Naive thymus-derived CD8-positive, alpha-beta T cell (primary cell): ENCODE measurements around the gene OGFOD2. TPM values are rescaled to one million over a fixed set of nuclear protein-coding genes. Genes with fewer than 3 reads are reported as not detected.

Source experiments
- ATAC-seq, 2 donors: fragments of 150-1000 bp; cut with Tn5 transposase in 1 of 2; sonication (Bioruptor Pico), chemical (Tn5 transposase) in 1 of 2; 1 replicate in 1 of 2; 2 replicates in 1 of 2; pipeline ENCODE4 v1.10.0; 2021; ENCODE audit warnings: mild to moderate bottlenecking in 2 of 2, moderate library complexity in 2 of 2
- POLR2A ChIA-PET: fragments of 350-600 bp; sonication (Branson Sonifier 250); formaldehyde crosslinking; loops from one replicate; lab custom pipeline; 2021; ENCODE audit warnings: antibody characterized with exemption; lab: Charles Lee
- DNase-seq, 10 donors: peaks; one replicate each; pipeline versions ENCODE4 v3.0.0 to v3.0.0-alpha.2; 2020 to 2022
- H3K27ac Mint-ChIP-seq, 10 donors: one replicate each; pipeline ENCODE4 v1.8.0; 2020 to 2022; ENCODE audit warnings: mild to moderate bottlenecking in 10 of 10, mixed read lengths in 10 of 10, moderate library complexity in 4 of 10, inconsistent platforms in 1 of 10
- H3K27me3 Mint-ChIP-seq, 5 donors: one replicate each; pipeline ENCODE4 v1.8.0; 2021 to 2022; ENCODE audit warnings: mixed read lengths in 5 of 5
- H3K36me3 Mint-ChIP-seq, 3 donors: one replicate each; pipeline ENCODE4 v1.8.0; 2020 to 2022; ENCODE audit warnings: mixed read lengths in 3 of 3, mild to moderate bottlenecking in 2 of 3, inconsistent platforms in 1 of 3
- H3K4me1 Mint-ChIP-seq, 4 donors: one replicate each; pipeline ENCODE4 v1.8.0; 2021 to 2022; ENCODE audit warnings: mixed read lengths in 4 of 4
- H3K4me3 Mint-ChIP-seq, 10 donors: one replicate each; pipeline ENCODE4 v1.8.0; 2020 to 2022; ENCODE audit warnings: mild to moderate bottlenecking in 10 of 10, mixed read lengths in 10 of 10, moderate library complexity in 6 of 10, inconsistent platforms in 1 of 10
- H3K9me3 Mint-ChIP-seq, 9 donors: one replicate each; pipeline ENCODE4 v1.8.0; 2020 to 2022; ENCODE audit warnings: mixed read lengths in 9 of 9, mild to moderate bottlenecking in 3 of 9, inconsistent platforms in 1 of 9, moderate library complexity in 1 of 9
- polyA plus RNA-seq, 3 donors: library from polyadenylated mRNA; unstranded; fragments of 300-500 nt; fragmentation: Illumina TruSeq; gene quantifications; one replicate each; pipeline ENCODE4 v1.2.3, GENCODE V29; 2021
- total RNA-seq, 8 experiments: library from RNA in 2 of 8; stranded (reverse) in 2 of 8; gene quantifications; one replicate each; pipeline ENCODE4 v1.2.3 and lab custom pipeline; 2021 to 2026

OGFOD2 gene
- total and polyA plus RNA-seq, 5 experiments from 2014 or later, result 7.7 to 35.1 (median 15.9) TPM

DNA sequence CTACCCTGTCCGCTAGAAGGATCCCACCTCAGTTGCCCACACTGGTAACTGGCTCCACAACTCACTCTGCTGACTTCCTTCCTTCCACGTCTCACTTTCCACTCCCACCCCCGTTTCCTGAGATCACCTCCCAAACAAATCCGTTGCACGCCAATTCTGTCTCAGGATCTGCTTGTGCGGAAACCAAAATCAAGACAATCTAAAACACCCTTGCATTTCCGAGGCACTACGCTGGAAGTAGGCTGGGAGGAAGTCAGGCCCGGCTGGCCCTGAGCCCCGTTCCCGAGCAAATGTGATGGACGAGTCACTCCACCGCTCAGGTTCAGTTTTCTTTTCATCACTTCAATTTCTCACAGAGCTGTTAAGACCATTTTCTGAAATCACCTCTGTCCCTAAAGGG lies 31.8 kb upstream of the OGFOD2 start:
- no peaks in the 10 kb centered on the region for H3K27me3 Mint-ChIP-seq
- no peak for ATAC-seq
- POLR2A ChIA-PET, result interaction anchor here (1.4 kb wide), 1 partner anchor 45 kb away, joined by 3 read pairs; no protein-coding TSS in a partner anchor
- peak overlapping the region in 1 of 10 donors; percentile 50 for H3K4me3 Mint-ChIP-seq
- peaks cover 0 to 8% (median under 1%) of the 10 kb centered on the region in 3 donors for H3K36me3 Mint-ChIP-seq
- no peak for DNase-seq
- H3K4me1 Mint-ChIP-seq, result peaks cover 1 to 39% (median 13%) of the 10 kb centered on the region in 4 donors
- peaks cover 0 to 2% (median 0%) of the 10 kb centered on the region in 9 donors for H3K9me3 Mint-ChIP-seq
- H3K27ac Mint-ChIP-seq, result peak overlapping the region in 3 of 10 donors; percentile 24 to 60 (median 48)

DNA sequence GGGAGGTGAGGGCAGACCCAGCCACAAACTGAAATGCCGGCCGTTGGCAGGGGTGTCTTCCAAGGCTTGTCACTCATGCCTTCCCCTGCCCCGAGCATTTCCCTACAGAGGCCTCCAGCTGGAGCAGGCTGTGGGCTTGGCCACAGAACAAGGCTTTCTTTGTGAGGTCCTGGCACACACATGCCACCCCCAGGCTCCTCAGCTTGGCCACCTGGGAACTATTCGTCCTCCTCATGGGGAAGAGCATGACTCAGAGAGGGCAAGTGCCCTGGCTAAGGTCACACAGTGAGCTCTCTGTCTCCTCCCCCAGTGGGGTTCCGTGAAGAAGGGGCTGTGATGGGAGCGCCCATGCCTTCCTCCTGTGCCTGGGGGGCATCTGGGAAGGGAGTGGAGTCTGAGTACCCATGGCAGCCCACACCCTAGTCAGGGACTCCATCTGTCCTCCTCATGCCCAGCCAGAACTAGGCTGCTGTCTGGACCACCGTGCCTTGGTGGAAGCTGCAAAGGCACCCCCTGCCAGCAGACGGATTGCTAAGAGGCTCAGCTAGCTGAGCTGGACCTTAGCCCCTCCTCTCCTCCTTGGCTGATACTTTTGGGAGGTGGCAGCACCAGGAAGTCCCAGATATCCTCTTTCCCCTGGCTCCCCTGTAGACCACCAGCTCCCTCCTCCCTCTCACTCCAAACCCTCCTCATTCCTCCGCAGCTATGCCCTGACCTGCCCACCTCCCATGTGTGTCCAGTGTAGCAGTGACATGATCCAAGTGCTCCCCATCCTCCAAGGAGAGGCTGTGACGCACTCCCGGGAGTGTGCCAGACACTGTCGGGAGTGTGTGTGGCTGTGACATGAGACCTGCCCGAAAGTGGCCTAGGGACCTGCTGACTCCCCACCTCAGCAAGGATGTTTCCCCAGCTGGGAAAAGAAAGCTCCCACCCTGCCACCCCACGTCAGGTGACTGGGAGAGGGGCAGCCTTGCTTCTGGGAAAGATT lies 30.1 kb upstream of the OGFOD2 start:
- ATAC-seq (no peak), DNase-seq (no peak)
- peaks cover 0 to 2% (median 0%) of the 10 kb centered on the region in 9 donors for H3K9me3 Mint-ChIP-seq
- H3K36me3 Mint-ChIP-seq, result peaks cover 0 to 8% (median 3%) of the 10 kb centered on the region in 3 donors
- H3K27ac Mint-ChIP-seq, result peak overlapping the region in 2 of 10 donors; percentile 76 to 81
- H3K4me3 Mint-ChIP-seq, result peak overlapping the region in 1 of 10 donors; percentile 24
- H3K4me1 Mint-ChIP-seq, result peaks cover 3 to 40% (median 13%) of the 10 kb centered on the region in 4 donors
- POLR2A ChIA-PET, result interaction anchor here (0.6 to 0.7 kb wide), 2 partner anchors 74 to 163 kb away, joined by 3 to 4 read pairs; no protein-coding TSS in a partner anchor
- H3K27me3 Mint-ChIP-seq, result no peaks in the 10 kb centered on the region

DNA sequence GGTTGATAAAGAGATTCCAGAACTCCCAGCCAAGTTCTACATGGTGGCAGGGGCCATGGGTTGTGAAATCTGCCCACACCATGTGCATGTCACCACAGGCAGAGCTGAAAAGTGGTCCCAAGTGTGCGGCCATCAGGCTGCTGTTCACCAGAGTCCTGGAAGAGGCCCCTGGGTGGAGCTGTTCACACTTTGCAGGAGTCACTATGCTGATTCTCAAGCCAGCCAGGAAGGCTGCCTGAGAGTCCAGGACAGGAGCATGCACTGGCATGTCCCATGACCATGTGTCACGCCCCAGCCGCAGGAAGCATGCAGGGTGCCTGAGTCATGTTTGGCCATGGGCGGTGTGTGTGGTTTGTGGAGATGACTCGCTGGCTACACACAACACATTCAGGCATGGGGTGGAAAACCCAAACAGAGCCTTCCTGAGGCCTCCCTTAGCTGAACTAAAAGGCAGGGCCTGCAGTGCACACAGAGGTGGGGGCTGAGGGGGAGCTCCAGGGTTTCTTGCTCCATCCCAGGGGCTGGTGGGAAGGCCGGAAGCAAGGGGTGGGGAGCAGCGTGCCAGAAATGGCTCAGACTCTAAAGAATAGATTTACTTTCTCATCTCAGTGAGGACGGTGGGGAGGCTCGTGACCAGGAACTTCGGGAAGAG lies 28.2 kb upstream of the OGFOD2 start:
- no peaks in the 10 kb centered on the region for H3K27me3 Mint-ChIP-seq
- H3K4me3 Mint-ChIP-seq, result peak overlapping the region in 1 of 10 donors; percentile 24
- peak overlapping the region in 4 of 10 donors; percentile 40 to 79 (median 55) for H3K27ac Mint-ChIP-seq
- H3K36me3 Mint-ChIP-seq, result peaks cover 0 to 6% (median 3%) of the 10 kb centered on the region in 3 donors
- peaks cover 0 to 2% (median 0%) of the 10 kb centered on the region in 9 donors for H3K9me3 Mint-ChIP-seq
- peak in 1 of 2 donors; percentile 54 for ATAC-seq
- POLR2A ChIA-PET, result interaction anchor here (0.7 kb wide), 1 partner anchor 75 kb away, joined by 3 read pairs; no protein-coding TSS in a partner anchor
- peak in 2 of 10 donors; percentile 21 to 66 for DNase-seq
- peaks cover 3 to 40% (median 13%) of the 10 kb centered on the region in 4 donors for H3K4me1 Mint-ChIP-seq

DNA sequence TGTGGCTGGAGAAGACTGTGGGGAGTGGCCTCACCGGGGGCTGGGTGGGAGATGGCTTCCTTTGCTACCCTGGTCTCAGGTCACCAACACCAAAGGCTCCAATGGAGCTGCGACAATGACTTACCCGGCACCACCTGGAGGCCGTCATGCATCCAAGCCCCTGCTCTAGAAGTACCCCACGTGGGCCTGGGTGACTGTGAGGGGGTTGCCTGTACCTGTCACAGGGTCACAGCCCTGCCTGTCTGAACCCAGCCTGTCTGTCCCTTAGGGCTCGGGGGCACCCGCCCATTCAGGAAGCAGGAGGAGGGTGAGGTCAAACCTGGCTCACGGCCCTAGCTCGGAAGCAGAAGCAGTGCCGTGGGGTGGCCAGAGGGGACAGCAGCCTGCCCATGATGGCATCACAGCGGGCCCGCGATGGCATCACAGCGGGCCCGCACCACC lies 27.7 kb upstream of the OGFOD2 start:
- H3K27ac Mint-ChIP-seq, result peak overlapping the region in 3 of 10 donors; percentile 48 to 79 (median 62)

DNA sequence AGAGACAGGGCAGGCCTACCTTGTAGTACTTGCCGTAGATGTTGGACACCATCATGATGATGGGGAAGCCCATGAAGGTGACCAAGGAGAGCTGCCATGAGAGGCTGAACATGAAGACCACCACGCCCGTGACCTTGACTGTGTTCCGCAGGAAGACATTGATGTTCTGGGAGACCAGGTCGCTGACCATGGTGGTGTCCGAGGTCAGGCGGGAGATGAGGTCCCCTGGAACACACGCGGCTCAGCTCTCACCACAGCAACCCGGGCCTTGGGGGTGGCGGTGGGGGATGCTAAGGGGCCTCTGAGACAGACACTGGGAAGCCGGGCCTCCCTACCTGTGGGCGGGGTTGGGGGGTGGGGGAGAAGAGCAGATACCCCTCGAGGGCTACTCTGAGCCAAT lies 26.4 kb upstream of the OGFOD2 start:
- POLR2A ChIA-PET, result interaction anchor here (1.9 kb wide), 1 partner anchor 51 kb away, joined by 5 read pairs; no protein-coding TSS in a partner anchor
- Mint-ChIP-seq H3K27me3 (no peaks in the 10 kb centered on the region), H3K4me1 (peaks cover 2 to 32% (median 8%) of the 10 kb centered on the region in 4 donors), H3K4me3 (no peak overlapping the region), H3K9me3 (no peaks in the 10 kb centered on the region), H3K36me3 (peaks cover 0 to 6% (median 3%) of the 10 kb centered on the region in 3 donors), H3K27ac (peak overlapping the region in 1 of 10 donors; percentile 66)
- no peak for ATAC-seq
- no peak for DNase-seq

More for the DNA sequence above, 27.7 kb upstream of the OGFOD2 start:
- ATAC-seq, result no peak
- POLR2A ChIA-PET, result no interaction called here
- no peak for DNase-seq
- H3K4me1 Mint-ChIP-seq, result peaks cover 6 to 41% (median 13%) of the 10 kb centered on the region in 4 donors
- peak overlapping the region in 1 of 10 donors; percentile 24 for H3K4me3 Mint-ChIP-seq
- H3K36me3 Mint-ChIP-seq, result peaks cover 0 to 6% (median 3%) of the 10 kb centered on the region in 3 donors
- H3K9me3 Mint-ChIP-seq, result peaks cover 0 to 2% (median 0%) of the 10 kb centered on the region in 9 donors
- no peaks in the 10 kb centered on the region for H3K27me3 Mint-ChIP-seq

DNA sequence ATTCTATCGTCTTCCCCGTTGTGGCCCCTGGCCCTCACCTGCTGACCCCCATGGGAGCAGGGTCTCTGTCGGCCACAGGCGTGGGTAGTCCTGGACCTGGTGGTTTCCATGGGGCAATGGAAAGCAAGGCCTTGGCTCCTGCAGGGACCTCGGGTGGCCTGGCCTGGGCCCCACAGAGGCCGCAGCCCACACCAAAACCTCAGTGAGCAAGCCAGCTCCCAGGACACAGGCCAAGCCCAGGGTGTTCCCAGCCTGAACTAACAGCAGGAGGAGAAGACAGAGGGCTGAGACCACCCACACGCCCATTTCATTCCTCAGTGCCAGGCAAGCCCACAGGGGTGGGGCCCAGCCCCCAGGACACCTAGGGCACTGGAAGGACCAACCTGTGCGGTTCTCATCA lies 25.6 kb upstream of the OGFOD2 start:
- ATAC-seq (no peak), DNase-seq (no peak)
- Mint-ChIP-seq H3K4me1 (peaks cover 0 to 27% (median 7%) of the 10 kb centered on the region in 4 donors), H3K27me3 (no peaks in the 10 kb centered on the region), H3K4me3 (no peak overlapping the region), H3K27ac (peak overlapping the region in 1 of 10 donors; percentile 76), H3K9me3 (no peaks in the 10 kb centered on the region), H3K36me3 (peaks cover 0 to 6% (median 3%) of the 10 kb centered on the region in 3 donors)
- POLR2A ChIA-PET, result interaction anchor here (1.6 to 1.9 kb wide), 2 partner anchors 52 to 78 kb away, joined by 5 to 7 read pairs; no protein-coding TSS in a partner anchor

DNA sequence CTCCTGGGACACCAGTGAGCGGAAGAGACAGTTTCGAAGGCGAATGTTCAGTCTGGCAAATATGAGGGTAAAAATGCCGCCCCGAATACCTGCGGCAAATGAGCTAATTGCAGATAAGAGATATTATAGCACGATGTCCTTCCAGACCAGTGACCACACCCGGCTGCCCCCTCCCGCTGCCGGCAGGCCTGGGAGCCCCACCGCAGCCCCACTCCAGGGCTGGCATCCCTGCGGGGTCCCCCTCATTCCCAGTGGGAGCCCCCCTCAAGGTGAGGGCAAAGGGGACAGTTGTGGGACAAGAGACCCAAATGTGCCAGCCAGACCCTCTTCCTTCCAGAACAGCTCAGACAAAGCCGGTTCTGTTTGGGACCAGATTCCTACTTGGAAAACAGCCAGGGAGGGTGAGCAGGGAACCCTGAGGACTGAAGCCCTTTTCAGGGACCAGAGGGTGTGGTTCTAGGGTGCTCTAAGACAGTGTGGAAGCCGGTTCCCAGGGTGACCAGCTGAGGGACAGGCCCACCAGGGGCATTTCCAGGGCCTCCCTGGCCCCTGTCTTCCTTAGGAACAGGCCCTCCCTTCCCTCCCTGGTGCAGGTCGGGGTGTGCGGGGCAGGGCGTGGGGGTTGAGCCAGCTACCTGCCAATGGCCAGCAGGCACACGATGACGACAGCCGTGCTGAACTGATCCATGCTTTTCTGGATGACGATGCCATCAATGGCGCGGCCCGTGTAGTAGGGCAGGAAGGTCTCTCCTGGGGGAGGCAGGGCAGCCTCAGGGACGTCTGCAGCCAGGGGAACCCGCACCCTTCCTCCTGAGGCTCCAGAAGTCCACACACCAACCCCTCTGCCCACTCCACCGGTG lies 25.0 kb upstream of the OGFOD2 start:
- Mint-ChIP-seq H3K4me3 (no peak overlapping the region), H3K27me3 (no peaks in the 10 kb centered on the region), H3K4me1 (peaks cover 0 to 27% (median 7%) of the 10 kb centered on the region in 4 donors), H3K9me3 (no peaks in the 10 kb centered on the region), H3K27ac (no peak overlapping the region), H3K36me3 (peaks cover 0 to 6% (median 3%) of the 10 kb centered on the region in 3 donors)
- ATAC-seq, result no peak
- POLR2A ChIA-PET, result interaction anchor here (1.1 to 1.9 kb wide), 3 partner anchors 53 to 78 kb away, joined by 5 to 10 read pairs (median 7); partner anchors contain the start of gene VPS37B
- no peak for DNase-seq

DNA sequence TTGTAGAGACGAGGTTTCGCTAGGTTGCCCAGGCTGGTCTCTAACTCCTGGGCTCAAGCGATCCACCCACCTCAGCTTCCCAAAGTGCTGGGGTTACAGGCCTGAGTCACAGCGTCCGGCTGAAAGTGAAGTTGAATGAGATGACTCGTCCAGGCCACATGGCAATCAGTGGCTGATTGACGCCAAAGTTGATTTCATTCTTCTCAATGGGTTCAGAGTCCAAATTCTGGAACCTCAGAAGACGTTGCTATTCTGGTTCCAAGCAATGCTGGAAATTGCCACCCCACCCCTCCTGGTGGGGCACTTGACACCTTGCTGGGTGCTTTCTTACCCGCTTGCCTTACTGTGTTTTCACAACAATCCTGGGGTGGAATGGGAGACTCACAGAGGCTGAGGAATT lies 23.6 kb upstream of the OGFOD2 start:
- DNase-seq (no peak), ATAC-seq (no peak)
- POLR2A ChIA-PET, result interaction anchor here (0.7 to 2.4 kb wide), 4 partner anchors 55 to 92 kb away, joined by 3 to 10 read pairs (median 5); partner anchors contain the start of gene VPS37B
- no peaks in the 10 kb centered on the region for H3K9me3 Mint-ChIP-seq
- H3K27me3 Mint-ChIP-seq, result no peaks in the 10 kb centered on the region
- peaks cover 0 to 22% (median 7%) of the 10 kb centered on the region in 4 donors for H3K4me1 Mint-ChIP-seq
- H3K27ac Mint-ChIP-seq, result no peak overlapping the region
- H3K36me3 Mint-ChIP-seq, result peaks cover 0 to 3% (median 3%) of the 10 kb centered on the region in 3 donors
- H3K4me3 Mint-ChIP-seq, result no peak overlapping the region

DNA sequence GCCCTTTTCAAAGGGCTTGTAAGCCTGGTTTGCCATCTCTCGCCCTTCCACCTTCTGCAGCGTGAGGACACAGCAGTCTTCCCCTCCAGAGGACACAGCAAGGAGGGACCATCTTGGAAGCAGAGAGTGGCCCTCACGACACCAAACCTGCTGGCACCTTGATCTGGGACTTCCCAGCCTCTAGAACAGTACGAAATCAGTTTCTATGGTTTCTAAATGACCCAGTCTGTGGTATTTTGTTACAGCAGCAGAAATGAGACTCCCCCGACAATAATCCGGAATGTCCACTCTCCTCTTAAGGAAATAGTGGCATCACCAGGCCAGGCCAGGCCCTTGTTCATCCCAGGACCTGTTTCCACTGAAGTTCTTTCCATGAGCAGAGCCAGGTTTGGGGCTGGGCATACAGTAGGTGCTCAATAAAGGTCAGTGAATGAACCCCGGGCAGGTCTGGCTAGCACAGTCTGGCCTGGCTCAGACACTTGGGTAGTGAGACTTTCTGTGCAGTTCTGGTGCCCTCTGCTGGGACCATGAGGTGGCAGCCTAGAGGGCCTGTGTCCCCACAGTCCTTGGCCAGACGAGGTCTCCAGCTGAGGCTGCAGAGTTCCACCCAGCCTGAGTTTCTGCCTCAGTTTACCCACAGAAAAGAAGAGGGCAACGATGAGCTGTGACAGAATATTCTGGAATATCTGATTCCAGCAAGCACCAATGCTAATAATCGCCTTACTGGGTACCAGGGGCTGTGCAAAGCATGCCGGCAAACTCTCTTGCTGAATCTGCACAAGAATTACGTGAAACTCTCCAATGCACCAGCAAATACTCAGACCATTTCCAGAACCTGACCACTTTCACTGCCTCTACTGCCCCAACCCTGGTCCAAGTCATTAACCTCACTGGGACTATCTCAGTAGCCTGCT lies 22.8 kb upstream of the OGFOD2 start:
- DNase-seq (peak; percentile 47 to 86 (median 70)), ATAC-seq (peak; percentile 100)
- POLR2A ChIA-PET, result interaction anchor here (0.6 to 2.4 kb wide), 4 partner anchors 78 to 117 kb away, joined by 3 to 5 read pairs (median 5); no protein-coding TSS in a partner anchor
- H3K27me3 Mint-ChIP-seq, result no peaks in the 10 kb centered on the region
- H3K36me3 Mint-ChIP-seq, result peaks cover 0 to 7% (median 3%) of the 10 kb centered on the region in 3 donors
- H3K27ac Mint-ChIP-seq, result peak overlapping the region in 3 of 10 donors; percentile 20 to 37 (median 20)
- H3K9me3 Mint-ChIP-seq, result no peaks in the 10 kb centered on the region
- no peak overlapping the region for H3K4me3 Mint-ChIP-seq
- peaks cover 0 to 14% (median 5%) of the 10 kb centered on the region in 4 donors for H3K4me1 Mint-ChIP-seq

DNA sequence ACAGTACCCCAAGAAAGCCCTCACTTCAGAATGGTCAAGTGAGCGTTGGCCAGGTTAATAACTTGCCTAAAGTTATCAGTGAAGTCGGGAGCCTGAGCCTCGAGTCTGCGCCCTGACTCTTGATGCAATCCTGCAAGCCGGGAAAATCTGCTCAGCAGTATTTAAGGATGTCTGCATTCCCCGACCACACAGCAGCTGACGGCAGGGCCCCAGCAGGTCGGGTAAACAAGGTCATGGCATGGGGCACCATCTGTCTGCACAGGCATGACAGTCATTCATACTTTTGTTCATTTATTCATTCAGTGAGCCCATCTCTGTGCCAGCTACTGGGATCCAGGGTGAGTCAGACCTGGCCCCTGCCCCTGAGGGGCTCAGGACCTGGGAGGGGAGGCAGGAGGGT lies 19.9 kb upstream of the OGFOD2 start:
- POLR2A ChIA-PET, result no interaction called here

More for the DNA sequence above, 19.9 kb upstream of the OGFOD2 start:
- no peak for DNase-seq
- peaks cover 0 to 5% (median 3%) of the 10 kb centered on the region in 4 donors for H3K4me1 Mint-ChIP-seq
- H3K36me3 Mint-ChIP-seq, result peaks cover 0 to 14% (median 7%) of the 10 kb centered on the region in 3 donors
- ATAC-seq, result no peak
- no peaks in the 10 kb centered on the region for H3K27me3 Mint-ChIP-seq
- no peak overlapping the region for H3K4me3 Mint-ChIP-seq
- H3K9me3 Mint-ChIP-seq, result no peaks in the 10 kb centered on the region
- no peak overlapping the region for H3K27ac Mint-ChIP-seq
